Fibroblast of mammary gland (primary cell): Measurements from ENCODE around the gene C5orf52.
"Not testable (repeated sequence)": the region's sequence is repeated elsewhere in the genome, so short reads cannot be mapped to it uniquely, and the experiment has no call there.

Experiments used
- DNase-seq: peaks from one replicate; pipeline ENCODE4 v3.0.0-alpha.2; 2010; ENCODE audit warnings: low read depth
- H3K4me3 ChIP-seq: 2 replicates; pipeline ENCODE4 v1.5.1; 2011; ENCODE audit warnings: low read depth, mild to moderate bottlenecking, low read length, moderate library complexity; ENCODE audit not compliant: control insufficient read depth
- TF ChIP-seq, protein P1 (sequence below): conservative IDR thresholded peaks from 2 replicates; pipeline ENCODE4 v1.5.1; 2011; ENCODE audit warnings: low read depth, low read length, inconsistent platforms; ENCODE audit not compliant: control insufficient read depth, insufficient read depth

The C5orf52 gene

DNA sequence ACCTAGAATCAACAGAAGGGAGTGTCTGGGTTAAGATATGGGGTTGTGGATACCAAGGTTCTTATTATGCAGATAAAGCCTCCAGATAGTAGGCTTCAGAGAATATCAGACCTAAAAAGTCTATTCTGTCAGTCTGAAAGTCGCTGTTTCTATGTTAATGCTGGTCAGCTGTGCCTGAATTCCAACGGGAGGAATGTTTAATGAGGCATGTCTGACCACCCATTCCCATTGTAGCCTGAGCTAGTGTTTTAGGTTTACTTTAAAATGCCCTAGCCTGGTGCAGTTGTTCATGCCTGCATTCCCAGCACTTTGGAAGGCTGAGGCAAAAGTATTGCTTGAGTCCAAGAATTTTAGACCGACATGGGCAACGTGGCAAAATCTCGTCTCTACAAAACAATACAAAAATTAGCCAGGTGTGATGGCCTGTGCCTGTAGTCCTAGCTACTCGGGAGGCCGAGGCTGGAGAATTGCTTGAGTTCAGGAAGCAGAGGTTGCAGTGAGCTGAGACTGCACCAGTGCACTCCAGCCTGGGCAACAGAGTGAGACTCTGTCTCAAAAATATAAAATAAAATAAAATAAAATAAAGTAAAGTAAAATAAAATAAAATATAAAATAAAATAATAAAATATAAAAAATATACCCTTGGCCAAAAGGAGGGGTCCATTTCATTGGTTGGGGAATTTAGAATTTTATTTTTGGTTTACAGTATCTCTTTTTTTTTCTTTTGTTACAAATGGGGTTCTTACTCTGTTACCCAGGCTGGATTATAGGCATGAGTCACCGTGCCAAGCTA lies 11.3 kb upstream of the C5orf52 start:
- H3K4me3 ChIP-seq: no peak overlapping the region
- DNase-seq: no peak
- TF ChIP-seq, protein P1, sequence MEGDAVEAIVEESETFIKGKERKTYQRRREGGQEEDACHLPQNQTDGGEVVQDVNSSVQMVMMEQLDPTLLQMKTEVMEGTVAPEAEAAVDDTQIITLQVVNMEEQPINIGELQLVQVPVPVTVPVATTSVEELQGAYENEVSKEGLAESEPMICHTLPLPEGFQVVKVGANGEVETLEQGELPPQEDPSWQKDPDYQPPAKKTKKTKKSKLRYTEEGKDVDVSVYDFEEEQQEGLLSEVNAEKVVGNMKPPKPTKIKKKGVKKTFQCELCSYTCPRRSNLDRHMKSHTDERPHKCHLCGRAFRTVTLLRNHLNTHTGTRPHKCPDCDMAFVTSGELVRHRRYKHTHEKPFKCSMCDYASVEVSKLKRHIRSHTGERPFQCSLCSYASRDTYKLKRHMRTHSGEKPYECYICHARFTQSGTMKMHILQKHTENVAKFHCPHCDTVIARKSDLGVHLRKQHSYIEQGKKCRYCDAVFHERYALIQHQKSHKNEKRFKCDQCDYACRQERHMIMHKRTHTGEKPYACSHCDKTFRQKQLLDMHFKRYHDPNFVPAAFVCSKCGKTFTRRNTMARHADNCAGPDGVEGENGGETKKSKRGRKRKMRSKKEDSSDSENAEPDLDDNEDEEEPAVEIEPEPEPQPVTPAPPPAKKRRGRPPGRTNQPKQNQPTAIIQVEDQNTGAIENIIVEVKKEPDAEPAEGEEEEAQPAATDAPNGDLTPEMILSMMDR: no peak

DNA sequence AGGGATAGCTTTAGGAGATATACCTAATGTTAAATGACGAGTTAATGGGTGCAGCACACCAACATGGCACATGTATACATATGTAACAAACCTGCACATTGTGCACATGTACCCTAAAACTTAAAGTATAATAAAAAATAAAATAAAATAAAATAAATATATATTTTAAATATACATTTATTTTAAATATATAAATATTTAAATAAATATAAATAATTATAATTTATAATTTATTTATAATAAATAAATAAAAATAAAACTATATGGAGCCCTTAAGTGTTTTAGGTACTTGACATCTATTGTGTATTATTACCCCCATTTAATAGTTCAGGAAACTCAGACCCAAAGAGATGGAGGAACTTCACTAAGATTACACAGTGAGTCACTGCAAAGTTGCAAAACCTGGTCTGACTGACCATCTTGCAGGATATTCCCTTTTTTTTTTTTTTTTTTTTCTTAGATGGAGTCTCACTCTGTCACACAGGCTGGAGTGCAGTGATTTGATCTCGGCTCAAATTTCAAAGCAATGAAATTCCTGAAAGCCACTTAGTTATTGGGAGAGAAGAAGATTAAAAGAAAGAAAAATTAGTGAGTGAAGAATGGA lies 5.8 kb upstream of the C5orf52 start:
- H3K4me3 ChIP-seq: no peak overlapping the region
- peak; percentile 87 for DNase-seq
- TF ChIP-seq, protein P1: no peak

DNA sequence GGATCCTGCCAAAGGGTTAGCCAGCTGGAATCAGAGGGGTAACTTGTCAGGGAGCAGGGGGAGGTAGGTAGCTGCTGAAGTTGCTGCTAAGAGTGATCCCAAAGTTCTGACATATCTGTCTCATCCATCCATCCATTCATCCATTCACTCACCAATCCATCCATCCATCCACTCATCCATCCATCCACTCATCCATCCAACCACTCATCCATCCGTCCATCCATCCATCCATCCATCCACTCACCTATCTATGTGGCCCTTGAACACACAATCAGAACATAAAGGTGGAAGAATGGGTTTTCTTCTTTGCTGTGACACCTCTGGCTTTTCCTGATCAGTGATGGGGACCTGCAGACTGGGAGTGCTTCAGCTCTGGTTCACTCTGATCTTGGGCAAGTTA lies 3.0 kb upstream of the C5orf52 start:
- DNase-seq: no peak
- TF ChIP-seq, protein P1: no peak
- H3K4me3 ChIP-seq: no peak overlapping the region

DNA sequence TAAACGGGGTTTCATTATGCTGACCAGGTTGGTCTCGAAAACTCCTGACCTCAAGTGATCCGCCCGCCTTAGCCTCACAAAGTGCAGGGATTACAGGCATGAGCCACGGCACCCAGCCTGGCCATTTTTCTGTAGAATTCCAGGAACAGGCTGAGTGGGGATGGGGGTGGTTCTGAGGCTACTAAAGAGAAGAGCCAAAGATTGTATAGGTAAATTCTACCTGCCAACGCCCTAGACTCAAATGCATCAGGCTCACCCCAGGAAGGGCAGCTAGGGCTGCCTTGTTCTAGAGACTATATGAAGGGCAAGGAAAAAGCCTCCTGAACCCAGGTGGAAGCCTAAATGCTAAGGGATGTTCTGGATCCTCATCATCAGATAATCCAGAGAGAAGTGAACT lies 1.6 kb upstream of the C5orf52 start:
- no peak for DNase-seq
- H3K4me3 ChIP-seq: no peak overlapping the region
- TF ChIP-seq, protein P1: no peak

DNA sequence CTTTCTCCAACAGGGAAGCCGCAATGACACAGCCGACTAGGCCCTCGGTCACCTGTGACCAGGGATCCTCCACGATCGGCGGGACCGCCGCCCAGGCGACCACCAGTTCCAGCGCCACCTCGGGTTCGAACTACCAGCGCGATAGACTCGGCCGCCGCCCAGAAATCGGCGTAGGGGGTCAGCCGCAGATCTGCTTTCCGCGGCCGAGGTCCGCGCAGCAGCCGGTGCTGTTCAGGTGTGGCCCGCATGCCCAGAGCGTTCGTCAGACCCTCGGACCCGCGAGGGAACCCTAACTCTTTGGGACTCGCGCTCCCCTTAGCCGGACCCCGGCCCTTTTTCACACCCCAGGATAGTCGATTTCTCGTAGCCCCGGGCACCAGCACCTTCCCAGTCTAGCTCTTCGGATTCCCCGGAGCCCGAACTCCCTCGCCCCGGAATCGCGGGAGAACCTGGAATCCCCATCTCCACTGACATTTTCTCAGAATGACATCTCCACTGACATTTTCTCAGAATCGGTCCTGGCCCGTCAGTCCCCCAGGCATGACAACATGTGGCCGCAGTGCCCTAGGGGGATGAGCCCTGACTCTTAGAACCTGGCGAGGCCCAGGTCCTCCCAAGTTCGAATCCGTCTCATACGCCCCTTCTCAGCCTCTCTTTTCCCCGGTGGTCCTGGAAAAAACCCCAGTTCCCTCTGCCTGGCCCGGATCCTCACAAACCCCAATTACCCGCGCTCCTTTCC lies 428 bp downstream of the C5orf52 start:
- TF ChIP-seq, protein P1: no peak
- no peak for DNase-seq
- H3K4me3 ChIP-seq: peak overlapping the region; percentile 81

DNA sequence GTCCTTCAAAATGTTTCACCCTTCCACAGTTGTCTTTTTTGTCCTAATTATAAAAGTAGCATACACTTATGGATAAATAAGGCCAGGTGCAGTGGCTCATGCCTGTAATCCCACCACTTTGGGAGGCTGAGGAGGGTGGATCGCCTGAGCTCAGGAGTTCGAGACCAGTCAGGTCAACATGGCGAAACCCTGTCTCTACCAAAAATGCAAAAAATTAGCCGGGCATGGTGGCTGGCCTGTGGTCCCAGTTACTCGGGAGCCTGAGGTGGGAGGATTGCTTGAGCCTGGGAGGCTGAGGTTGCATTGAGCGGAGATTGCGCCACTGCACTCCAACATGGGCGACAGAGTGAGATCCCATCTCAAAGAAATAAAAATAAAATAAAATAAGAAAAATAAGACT lies 1.6 kb downstream of the C5orf52 start:
- TF ChIP-seq, protein P1: no peak
- H3K4me3 ChIP-seq: no peak overlapping the region
- no peak for DNase-seq

DNA sequence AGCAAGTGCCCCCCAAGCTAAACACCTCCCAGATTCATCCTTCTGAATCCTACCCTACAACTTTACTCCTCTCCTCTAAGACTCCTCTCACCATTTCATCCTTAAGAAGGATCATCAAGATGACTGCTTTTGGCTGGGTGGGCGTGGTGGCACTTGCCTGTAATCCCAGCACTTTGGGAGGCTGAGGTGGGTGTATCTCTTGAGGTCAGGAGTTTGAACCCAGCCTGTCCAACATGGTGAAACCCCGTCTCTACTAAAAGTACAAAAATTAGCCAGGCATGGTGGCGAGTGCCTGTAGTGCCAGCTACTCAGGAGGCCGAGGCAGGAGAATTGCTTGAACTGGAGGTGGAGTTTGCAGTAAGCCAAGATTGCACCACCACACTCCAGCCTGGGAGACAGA lies 3.0 kb downstream of the C5orf52 start:
- H3K4me3 ChIP-seq, DNase-seq: not testable (repeated sequence)
